Globus pallidus (tissue), 1 donor: ENCODE measurements around the gene DRD5.
"Not testable (repeated sequence)": the region's sequence is repeated elsewhere in the genome, so short reads cannot be mapped to it uniquely, and the experiment has no call there.

Experiments
- DNase-seq: peaks from one replicate; pipeline ENCODE4 v3.0.0-alpha.2; 2015; ENCODE audit warnings: low spot score

Gene DRD5

DNA sequence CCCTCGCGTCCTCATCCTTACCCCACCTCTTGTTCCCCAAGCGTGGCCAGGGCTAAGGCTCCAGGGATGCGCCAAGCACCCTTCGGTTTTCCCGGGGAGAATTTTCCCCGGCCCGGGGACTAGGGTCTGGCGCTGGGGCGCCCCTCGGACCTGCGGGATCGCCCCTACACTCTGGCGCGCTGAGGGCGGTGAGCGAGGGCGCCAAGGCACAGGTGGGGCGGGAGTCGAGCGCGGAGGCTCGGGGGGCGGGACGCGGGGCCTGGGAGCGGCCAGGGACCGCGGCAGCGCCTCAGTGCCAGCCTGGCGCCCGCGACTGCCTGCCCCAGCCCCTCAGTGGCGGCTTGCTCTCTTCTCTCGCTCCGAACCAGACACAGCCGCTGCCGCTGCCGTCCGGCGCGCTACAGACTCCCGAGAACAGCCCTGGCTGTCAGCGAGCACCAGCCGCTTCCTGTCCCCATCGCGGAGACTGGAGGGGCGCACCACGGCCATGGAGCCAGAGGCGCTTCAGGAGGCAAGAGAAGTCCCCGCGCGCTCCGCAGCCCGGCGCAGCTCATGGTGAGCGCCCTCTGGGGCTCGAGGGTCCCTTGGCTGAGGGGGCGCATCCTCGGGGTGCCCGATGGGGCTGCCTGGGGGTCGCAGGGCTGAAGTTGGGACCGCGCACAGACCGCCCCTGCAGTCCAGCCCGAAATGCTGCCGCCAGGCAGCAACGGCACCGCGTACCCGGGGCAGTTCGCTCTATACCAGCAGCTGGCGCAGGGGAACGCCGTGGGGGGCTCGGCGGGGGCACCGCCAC, at the start of gene DRD5:
Gene DRD5, plus strand, starts transcription at position 292 of the 793 bp plus-strand sequence. Its CDS starts 396 bp downstream, at position 688.
- no peak for DNase-seq

DNA sequence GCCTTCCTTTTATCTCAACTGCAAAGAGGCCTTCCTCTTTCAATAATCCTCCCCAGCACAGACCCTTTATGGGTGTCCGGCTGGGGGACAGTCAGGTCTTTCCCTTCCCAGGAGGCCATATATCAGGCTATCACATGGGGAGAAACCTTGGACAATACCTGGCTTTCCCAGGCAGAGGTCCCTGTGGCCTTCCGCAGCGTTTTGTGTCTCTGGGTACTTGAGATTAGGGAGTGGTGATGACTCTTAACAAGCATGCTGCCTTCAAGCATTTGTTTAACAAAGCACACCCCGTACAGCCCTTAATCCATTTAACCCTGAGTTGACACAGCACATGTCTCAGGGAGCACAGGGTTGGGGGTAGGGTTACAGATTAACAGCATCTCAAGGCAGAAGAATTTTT, 49.2 kb upstream of the DRD5 start:
- DNase-seq: not testable (repeated sequence)

- DNase-seq: no peak
Observed at GRCh38 chr4:9735515-9735914, 45.9 kb upstream of the DRD5 start.

DNA sequence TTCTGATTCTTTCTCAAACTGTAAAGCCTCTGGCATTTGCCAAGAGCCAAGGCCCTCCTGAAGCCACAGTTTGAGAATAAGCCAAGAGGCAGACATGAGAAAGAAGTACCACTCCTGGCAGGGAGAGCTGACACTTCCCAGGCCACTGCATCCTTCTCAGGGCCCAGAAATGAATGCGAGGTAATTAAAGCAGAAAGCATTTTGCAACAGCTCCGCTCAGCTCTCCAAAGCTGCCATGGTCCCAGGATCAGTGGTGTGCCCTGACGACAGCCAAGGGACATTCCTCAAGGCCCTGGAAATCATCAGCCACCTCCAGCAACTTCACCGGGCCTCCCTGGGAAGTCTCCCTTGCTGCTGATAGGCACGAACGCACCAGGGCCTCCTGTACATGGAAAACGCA, 44.2 kb upstream of the DRD5 start:
- not testable (repeated sequence) for DNase-seq

DNA sequence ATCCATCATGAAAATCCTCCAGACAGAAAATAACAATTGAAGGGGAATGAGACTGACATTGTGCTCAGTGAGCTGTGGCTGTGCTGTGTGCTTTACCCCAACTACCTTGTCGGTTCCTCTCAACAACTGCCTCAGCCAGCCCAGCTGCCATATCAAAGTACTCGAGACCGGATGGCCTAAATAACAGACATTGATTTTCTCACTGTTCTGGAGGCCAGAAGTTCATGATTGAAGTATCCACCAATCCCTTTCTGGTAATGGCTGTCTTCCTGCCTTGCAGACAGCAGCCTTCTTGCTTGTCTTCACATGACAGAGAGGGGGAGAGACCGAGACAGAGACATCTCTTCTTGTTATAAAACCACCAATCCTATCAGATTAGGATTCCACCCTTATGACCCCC, 37.6 kb upstream of the DRD5 start:
- not testable (repeated sequence) for DNase-seq

DNA sequence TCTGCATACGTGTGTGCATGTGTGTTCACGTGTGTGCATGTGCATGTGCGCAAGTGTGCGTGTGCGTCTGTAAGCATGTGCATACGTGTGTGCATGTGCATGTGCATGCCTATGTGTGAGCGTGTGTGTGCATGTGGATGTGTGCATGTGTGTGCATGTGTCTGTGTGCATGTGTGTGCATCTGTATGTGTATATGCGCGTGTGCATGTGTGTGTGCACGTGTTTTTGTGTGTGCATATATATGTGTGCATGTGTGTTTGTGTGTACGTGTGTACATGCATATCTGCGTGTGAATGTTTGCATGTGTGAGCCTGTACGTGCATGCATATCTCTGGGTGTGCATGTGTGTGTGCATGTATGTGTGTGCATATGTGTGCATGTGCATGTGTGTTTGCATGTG, 35.7 kb upstream of the DRD5 start:
- no peak for DNase-seq

DNA sequence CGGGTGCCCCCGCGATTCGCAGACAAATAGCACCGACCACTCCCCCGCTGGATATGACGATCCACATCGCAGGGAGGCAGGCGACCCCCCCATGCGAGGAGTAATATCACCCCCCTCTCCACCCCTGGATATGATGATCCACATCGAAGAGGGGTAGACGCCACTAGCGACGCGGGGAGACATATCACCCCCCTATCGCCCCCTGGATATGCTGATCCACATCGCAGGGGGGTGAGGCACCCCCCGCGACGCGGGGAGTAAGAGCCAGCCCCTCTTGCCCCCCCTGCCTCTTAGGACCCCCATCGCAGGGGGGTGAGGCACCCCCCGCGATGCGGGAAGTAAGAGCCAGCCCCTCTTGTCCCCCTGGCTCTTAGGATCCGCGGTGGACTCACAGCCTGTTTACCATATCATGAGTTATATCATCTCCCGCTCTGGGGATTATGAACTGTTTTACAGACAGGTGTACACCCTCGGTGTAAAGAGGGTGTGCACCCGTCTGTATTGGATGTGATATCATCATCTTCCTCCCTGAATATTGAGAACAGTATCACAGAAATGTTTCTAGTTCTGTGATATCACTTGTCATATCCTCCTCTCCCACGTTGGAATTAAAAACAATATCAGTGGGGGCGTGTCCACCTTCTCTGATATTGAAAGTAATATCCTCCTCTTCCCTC, 22.7 kb upstream of the DRD5 start:
- no peak for DNase-seq

- peak; percentile 76 for DNase-seq
Observed at GRCh38 chr4:9762823-9763475, 18.5 kb upstream of the DRD5 start.

DNA sequence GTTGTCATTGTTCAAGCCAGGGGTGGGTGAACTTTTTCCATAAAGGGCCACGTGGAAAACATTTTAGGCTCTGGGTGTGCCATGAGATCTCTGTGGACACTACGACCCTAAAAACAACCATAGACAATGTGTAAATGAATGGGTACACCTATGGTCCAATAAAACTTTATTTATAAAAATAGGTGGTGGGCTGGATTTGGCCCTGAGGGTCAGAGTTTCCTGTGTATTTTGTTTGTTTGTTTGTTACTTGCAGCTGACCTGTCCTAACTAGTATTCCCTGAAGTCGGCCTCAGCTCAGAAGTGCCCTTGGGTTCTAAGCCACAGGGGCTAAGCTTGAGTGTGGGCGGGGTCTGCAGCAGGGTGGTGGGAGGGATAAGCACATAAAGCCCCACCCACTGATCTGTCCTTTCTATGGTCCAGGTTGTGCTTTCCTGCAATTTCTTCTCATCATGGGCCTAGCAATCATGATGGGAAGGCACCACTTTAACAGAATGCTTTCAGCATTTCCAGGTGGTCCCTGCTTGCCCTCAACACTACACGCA, 17.2 kb upstream of the DRD5 start:
- no peak for DNase-seq

DNA sequence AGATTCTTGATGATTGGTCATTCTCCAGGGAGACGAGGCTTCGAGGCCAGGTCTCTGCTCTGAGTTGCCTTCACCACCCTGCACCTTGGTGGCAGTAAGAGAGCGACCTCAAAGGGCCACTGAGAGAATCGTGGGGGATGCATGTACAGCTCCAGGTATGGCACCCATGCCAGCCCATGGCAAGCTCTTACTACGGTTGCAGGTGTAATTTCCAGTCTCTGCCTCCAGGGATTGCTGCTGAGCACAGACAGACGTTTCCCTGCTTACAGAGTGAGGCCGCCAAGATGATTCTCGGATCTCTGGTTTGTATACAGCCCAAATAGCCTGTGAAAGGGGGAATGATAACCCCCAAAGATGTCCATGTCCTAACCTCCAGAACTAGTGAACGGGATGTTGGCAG, 16.3 kb upstream of the DRD5 start:
- peak; percentile 21 for DNase-seq

DNA sequence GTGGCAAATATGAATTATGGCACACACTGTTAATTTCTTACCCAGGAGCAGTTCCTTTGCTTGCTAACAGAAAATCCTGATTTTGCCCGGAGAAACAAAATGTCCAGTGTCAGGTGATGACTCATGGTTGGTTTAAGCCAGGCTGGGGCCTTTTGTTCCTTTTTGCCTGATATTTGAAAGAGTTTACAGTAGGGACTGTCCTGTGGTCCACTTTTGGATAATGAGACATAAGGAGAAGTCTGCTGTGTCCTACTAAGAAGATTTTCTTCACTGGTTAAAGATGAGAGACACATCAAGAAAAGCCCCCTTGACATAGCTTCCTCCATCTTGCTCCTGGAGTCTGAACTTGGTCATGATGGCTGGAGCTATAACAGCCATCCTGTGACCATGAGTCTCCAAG, 12.1 kb upstream of the DRD5 start:
- DNase-seq: no peak

GRCh38 chr4:9771034-9771433, 10.4 kb upstream of the DRD5 start:
- DNase-seq: no peak

GRCh38 chr4:9773471-9773870, 8.0 kb upstream of the DRD5 start:
- no peak for DNase-seq

GRCh38 chr4:9782136-9782436, 652 bp downstream of the DRD5 start:
- no peak for DNase-seq

DNA sequence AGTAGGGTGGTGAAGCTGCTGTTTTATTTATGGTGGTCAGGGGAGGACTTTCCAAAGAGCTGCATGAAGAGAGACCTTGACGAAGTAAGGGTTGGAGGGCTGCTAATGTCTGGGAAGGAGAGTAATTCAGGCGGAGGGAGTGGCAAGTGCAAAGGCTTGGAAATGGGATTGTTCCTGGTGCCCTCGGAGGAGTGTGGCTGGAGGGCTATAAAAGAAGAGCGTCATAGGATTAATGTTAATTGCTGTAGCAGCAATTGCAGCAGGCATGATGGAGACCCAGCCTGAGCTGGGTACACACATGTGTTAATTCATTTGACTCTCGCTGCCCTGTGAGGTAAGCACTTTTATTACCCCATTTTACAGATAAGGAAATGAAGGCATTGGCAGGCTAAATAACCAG, 4.5 kb downstream of the DRD5 start:
- not testable (repeated sequence) for DNase-seq

- DNase-seq: no peak
Observed at GRCh38 chr4:9792381-9792780, 10.9 kb downstream of the DRD5 start.

- not testable (repeated sequence) for DNase-seq
Observed at GRCh38 chr4:9796641-9797040, 15.2 kb downstream of the DRD5 start.

DNA sequence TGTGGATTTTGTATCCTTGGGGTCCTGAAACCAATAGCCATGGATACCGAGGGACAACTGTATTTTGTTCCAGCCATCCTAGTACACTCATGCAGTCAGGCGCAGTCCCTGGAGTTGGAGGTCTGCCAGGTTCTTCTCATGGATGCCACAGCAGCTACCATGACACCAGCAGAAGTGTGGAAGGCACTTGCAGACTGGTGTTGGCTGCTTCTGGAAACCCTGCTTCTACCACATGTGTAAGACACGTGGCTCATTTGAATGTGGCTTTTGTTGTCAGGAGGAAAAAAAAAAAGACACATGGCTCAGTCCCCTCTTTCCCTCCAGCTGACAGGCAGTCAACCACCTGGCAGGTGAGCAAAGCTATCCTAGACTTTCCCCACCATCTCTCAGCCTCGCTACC, 19.4 kb downstream of the DRD5 start:
- peak; percentile 7 for DNase-seq

DNA sequence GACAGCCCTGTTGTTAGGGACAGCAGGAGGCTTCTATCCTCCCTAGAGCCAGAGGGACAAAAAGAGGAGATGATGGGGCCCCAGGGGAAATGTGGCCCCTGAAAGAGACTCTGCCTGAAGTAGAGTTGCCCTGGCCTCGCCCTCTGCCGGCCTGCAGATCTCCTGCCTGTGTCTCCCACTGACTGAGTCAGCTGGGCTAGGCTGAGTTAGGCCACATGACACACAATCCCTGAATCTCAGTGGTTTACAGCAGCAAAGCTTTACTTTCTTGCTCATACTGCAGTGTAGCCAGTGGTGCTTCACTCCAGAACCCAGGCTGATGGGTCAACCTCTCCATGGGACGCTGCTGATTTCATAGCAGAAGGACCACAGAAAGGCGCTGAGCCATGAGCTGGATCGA, 23.5 kb downstream of the DRD5 start:
- DNase-seq: no peak

DNA sequence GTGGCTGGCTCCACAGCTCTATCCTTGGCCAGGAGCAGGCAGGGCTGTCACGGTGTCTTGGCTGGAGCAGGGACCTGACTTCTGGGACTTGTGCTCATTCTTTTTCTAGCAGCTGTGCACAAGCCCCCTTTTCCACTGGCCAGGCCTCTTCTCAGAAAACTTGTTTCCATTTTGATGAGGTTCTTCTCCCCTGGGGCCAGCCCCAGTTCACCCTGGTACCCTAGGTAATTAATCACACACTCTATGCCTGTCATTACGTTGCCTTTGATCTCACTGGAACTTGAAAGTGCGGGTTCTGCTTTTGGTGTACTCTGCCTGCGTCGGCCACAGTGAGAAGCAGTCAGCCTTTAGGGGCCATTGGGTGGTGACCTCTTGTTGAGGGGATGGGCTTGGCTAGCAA, 26.6 kb downstream of the DRD5 start:
- no peak for DNase-seq

DNA sequence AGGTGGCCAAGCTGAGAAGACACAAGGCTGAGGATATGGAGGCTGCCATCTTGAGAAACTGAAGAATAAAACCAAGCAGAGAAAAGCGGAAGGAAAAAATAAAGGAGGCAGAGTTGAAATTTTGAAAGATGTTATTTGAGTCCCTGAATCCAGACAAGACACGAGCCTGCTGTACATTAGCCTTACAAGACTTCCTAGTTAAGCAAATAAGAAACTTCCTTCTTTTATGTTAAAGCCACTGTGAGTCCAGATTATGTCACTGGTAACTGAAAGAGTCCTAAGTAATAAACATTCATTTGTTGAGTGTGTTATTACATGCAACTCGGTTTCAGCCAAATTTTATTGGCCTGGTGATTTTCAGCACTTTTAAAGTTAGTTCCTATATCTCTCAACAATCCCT, 30.4 kb downstream of the DRD5 start:
- no peak for DNase-seq

DNA sequence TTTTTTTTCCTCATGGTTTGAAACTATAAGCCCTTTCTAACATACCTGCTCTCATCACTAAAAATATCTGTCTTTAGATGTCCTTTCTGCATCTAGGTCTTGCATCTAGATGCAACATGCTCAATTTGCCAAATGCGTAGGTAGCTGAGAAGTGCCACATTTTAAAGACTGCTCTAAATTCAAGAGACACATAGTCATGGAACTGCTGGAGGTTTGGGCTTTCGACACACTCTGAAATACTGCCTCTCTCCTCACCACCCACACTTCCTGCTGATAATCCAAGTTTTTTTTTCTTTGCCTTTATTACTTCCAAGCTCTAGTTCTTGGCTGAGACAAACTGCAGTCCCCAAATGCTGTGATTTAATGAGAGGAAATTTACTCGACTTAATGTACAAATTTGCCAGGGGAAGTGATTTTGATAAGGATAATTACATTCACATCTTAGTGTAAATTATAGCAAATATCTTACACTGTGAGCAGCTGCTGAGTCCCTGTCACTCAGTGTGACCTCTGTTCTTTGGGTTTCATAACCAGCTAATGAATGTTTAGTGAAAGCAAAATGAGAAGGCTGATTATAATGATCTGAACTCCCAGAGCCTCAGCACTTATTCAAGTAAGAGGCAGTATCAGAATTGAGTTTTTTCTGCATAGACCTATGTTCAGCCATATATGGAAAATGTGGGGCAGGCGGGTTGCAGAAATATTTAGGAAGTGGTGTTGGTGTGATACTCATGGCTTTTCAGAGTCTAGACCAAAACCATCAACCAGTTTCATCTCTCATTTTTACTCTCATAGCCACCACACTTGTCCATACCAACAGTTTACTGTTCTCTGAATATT, 31.3 kb downstream of the DRD5 start:
- no peak for DNase-seq
